Stimulated activated CD4-positive, alpha-beta T cell treated with anti-CD3 and anti-CD28 coated beads, Interleukin-4, amount 100 ng/mL, for 1 hour (primary cell): Measurements from ENCODE around the gene CST6.

ENCODE experiments used
- DNase-seq: peaks from one replicate; pipeline ENCODE4 v3.0.0-alpha.2; 2020

CST6 gene

DNA sequence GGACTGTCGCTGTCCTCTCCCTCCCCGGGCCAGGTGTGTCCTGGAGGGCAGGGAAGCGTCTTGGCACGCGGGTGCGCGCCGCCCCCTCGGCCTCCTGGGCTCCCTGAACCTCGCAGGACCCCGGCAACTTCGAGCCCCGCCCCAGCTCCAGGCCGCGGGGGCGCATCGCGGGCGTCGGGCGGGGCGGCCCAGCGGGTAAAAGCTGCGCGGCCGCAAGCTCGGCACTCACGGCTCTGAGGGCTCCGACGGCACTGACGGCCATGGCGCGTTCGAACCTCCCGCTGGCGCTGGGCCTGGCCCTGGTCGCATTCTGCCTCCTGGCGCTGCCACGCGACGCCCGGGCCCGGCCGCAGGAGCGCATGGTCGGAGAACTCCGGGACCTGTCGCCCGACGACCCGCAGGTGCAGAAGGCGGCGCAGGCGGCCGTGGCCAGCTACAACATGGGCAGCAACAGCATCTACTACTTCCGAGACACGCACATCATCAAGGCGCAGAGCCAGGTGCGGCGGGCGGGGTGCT, at the start of gene CST6:
TSS of gene CST6 (plus strand) at position 224 of the 519 bp plus-strand sequence. CDS start at position 261, 37 bp downstream.
- no peak for DNase-seq

- no peak for DNase-seq
These were observed 49.7 kb upstream of the CST6 start for GRCh38 chr11:65962141-65962564.

DNA sequence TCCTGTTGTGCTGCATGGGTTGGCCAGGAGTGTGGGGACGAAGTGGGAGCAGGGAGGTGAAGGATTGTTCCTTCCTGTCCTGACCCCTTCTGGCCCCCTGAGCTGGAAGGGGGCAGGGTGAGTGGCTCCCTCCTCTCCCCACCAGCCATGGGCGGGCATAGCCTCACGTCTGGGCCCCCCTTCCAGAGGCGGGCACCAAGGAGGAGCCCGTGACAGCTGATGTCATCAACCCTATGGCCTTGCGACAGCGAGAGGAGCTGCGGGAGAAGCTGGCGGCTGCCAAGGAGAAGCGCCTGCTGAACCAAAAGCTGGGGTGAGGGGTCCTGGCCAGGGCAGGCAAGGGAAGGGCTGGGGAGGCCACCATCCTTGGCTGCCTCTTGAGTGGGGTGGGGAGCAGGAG, 46.9 kb upstream of the CST6 start:
- no peak for DNase-seq

GRCh38 chr11:65965986-65966762, 45.6 kb upstream of the CST6 start:
- no peak for DNase-seq

- DNase-seq: no peak
These were observed 44.4 kb upstream of the CST6 start for GRCh38 chr11:65967329-65967934.

DNA sequence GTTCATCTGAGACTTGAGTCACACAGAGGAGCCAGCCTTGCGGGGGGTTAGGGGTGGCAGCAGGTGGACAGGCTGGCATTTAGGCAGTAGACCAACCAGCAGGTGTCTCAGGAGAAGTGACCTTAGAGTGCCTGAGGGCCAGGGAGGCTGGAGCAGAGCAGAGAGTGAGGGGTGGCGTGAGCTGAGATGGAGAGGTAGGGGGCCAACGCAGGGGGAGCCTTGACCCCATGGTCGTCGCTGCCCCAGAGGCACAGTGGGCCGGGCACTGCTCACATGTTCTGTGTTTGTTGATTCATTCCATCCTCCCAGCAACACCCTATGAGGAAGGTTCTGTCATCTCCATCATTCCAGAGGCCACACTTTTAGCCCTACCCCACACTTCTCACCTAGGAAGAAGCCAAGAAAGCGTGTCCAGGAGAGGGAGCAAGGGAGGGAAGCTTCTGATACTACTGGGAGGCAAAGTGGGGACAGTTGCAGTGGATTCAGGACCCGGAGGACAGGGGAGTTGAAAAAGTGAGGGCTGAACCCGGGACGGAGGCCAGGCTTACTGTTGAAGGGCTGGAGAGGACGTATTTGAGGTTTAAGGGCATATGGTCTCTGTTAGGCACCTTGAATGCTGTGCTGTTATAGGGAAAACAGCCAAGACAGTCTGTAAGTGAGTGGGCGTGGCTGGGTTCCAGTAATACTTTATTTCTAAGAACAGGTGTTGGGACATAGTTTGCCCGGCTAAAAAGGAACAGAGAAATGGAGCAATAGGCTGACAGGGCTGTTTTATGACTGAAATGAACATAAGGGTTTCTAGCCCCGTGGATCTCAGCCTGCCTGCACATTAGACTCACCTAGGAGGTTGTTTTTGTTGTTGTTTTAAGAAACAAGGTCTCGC, 43.0 kb upstream of the CST6 start:
- no peak for DNase-seq

- no peak for DNase-seq
These were observed 39.7 kb upstream of the CST6 start for GRCh38 chr11:65972116-65972515.

DNA sequence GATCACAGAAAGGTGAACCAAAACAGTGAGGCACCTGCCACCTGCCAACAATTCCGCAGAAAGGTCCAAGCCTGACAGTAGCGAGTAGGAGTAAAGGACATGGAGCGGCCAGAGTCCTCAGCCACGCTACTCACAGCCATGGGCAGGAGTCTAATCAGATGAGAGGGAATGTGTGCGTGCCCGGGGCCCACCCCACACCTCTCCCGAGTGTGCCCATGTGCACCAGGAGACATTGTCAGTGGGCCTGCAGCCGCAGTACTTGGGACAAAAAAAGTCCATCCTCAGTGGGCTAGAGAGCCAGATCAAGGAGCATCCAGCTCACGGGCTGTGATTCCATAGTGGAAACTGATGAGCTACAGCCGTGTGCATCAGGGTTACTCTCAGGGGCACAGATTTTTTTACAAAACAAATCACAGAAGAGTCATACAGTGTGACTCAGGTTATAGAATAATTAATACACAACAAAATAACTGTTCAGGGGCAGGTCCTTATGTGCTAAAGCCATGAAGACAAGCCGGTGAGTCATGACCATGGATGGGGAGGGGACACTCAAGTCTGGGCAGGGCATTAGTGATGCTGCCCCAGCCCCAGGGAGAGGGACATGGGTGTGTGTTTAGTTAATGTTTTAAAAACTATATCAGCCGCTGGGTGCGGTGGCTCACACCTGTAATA, 38.2 kb upstream of the CST6 start:
- no peak for DNase-seq

GRCh38 chr11:65975771-65976170, 36.0 kb upstream of the CST6 start:
- no peak for DNase-seq

GRCh38 chr11:65976216-65977176, 35.3 kb upstream of the CST6 start:
- no peak for DNase-seq

DNA sequence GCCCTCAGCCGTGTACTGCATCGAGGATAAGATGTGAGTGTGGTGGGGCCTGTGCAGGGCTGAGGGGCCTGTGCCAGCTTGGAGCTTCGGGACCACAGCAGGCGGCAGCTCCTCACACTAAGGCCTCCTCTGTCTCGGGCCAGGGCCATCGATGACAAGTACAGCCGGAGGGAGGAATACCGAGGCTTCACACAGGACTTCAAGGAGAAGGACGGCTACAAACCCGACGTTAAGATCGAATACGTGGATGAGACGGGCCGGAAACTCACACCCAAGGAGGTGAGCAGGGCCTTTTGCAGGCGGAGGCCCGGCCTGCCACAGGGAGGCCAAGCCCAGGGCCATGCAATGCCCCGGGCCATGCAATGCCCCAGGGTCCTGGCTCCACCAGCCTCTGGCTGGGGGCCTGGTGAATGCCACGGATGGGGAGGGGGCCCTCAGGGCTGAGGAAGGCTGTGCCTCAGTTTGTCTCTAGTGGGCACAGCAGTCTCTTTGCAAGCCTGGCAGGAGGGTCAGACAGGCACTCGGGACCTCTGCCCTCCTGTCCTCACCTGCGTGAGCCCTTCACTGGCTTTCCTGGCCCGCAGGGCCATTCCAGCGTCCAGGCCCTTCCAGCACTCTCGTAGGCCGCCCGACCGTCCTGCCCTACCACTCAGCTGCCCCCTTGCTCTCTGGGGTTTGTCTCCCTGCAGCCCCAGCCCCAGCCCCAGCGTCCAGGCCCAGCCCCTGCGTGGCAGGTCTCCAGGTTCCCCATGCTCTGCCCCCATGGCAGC, 34.0 kb upstream of the CST6 start:
- no peak for DNase-seq

DNA sequence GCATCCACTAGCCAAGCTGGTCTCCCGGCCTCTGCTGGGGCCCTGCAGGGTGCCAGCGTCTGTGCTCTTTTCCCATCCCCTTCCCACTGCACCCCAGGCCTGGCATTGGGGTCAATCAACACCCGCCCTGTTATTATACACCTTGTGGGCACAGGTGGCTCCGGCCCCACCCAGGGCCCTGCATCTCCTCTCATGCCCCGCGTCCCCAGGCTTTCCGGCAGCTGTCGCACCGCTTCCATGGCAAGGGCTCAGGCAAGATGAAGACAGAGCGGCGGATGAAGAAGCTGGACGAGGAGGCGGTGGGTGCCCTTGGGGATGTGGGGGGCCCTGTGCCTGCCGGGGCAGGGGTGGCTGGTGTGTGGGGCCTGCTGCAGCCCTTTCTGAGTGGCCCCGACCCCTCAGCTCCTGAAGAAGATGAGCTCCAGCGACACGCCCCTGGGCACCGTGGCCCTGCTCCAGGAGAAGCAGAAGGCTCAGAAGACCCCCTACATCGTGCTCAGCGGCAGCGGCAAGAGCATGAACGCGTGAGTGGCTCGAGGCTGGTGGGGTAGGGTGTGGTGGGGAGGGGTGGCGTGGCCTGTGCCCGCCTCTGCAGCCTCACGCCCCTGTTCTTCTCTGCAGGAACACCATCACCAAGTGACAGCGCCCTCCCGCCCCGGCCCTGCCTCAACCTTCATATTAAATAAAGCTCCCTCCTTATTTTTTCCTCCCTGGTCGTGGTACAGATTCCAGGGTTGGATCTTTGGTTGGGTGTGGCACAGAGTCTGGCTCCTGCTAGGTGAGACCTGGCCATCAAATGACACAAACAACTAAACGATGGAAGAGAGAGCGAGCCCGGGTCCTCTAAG, 33.2 kb upstream of the CST6 start:
- no peak for DNase-seq

- no peak for DNase-seq
These were observed 32.5 kb upstream of the CST6 start for GRCh38 chr11:65979261-65979759.

- DNase-seq: no peak
These were observed 30.6 kb upstream of the CST6 start for GRCh38 chr11:65981101-65981740.

DNA sequence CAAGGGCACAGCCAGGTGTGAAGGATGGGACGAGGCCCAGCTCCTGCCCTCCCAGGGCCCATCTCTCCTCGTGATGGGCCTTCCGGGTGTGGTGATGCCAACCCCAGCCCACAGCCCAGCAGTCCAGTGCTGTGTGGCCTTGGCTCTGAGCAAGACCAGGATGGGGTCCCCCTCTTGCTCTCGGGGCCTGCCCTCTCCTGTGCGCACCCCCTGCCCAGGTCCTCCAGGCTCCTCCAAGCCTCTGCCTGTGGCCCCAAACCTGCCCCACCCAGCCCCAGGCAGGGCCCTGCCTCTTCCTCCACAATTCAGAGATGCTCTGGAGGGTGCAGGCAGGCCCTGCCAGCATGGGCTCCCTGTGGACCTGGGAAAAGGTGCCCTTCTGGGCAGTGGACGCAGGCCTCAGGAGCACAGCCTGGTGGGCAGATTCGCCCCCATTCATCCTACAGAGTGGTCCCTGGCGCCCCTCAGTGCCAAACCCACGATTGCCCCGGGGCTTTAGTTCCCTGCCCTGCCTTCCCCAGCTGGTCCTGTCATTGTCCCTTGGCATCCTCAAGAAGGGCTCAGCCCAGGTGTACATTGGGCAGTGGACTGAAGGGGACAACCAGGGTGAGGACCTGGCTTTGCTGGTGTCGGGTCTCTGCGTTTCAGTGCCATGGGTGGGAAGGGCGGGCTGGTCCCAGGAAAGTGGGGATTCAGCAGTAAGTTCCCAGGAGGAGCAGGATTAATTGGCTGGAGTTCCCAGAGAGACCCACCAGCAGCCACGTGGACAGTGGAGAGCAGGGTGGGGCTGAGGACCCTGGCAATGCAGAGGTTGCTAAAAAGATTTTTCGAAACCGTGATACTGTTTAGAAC, 29.6 kb upstream of the CST6 start:
- DNase-seq: no peak

DNA sequence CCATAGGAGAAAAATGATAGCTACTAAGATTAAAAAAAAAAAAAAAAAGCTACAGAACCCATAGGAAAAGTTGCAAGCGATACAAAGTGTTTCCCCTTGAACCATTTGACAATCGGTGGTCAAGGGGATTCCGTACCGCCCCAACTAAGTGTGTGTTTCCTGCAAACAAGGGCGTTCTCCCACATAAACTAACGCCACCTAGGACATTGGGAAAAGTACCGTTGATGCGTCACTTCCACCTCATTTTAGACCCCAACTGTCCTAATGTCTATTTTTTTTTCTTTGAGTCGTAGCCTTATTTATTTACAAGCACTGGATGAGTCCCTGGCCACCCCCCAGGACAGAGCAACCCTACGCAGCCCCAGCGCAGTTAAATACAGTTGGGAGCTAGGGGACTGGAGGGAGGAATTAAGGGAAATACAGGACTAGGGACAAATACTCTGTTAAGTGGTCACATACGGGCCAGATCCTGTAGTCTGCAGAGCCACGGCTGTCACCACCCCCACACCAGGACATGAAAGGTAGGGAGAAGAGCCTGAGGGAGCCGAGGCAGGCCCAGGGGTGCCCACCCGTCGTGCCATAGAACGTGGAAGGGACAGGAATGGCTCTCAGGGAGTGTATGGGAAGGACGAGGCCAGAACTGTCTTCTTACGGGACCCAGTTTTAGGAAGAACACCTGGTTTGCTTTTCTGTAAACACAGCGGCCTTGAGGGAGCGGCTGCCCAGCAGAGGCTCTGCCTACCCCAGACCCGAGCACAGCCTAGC, 28.8 kb upstream of the CST6 start:
- DNase-seq: no peak

DNA sequence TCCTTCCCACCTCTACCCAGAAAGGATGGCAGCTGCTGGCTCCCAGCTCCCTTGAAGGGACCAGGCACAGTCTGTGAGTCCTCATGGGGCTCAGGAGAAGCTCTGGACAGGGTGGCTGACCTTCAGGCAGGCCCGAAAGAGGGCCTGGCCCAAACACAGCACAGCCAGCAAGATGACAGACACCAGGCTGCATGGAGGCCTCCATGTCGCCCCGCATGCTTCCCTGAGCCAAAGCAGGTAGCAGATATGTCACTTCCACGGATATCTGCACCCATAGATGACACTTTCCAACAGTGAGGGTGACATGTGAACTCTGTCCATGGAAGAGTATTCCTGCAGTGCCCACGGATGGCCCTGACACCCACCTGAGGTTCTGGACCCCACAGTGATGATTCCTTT, 28.2 kb upstream of the CST6 start:
- no peak for DNase-seq
